Esophagus muscularis mucosa (tissue), 4 donors: ENCODE data around the gene UBAP1L. TPM values are rescaled to one million over a fixed set of nuclear protein-coding genes. Genes with fewer than 3 reads are reported as not detected.
A peak's percentile ranks its signal among the peaks of the same experiment; 100 is the strongest.
"Not testable (repeated sequence)": the region's sequence is repeated elsewhere in the genome, so short reads cannot be mapped to it uniquely, and the experiment has no call there.

Source experiments
- DNase-seq: peaks from one replicate; pipeline ENCODE4 v3.0.0-alpha.2; 2017; ENCODE audit errors: extremely low spot score
- H3K27ac ChIP-seq, 4 donors: fragments of 200-600 bp; sonication (generic); replicated peaks in 1 of 4; 1 replicate in 3 of 4; 2 replicates in 1 of 4; pipeline ENCODE4 v1.5.1; 2016 to 2019; ENCODE audit warnings: mild to moderate bottlenecking in 1 of 4
- H3K27me3 ChIP-seq, 4 donors: fragments of 200-600 bp; sonication (generic); one replicate each; pipeline versions ENCODE4 v1.5.1 to v1.6.0; 2016 to 2019
- H3K36me3 ChIP-seq, 4 donors: fragments of 200-600 bp; sonication (generic); one replicate each; pipeline ENCODE4 v1.5.1; 2016 to 2019
- H3K4me1 ChIP-seq, 4 donors: fragments of 200-600 bp; sonication (generic); one replicate each; pipeline ENCODE4 v1.5.1; 2016 to 2019
- H3K4me3 ChIP-seq, 4 donors: fragments of 200-600 bp; sonication (generic); 1 replicate in 2 of 4; 2 replicates in 2 of 4; pipeline ENCODE4 v1.5.1; 2016 to 2019; ENCODE audit warnings: mild to moderate bottlenecking in 4 of 4, moderate library complexity in 1 of 4
- H3K9me3 ChIP-seq, 4 donors: fragments of 200-600 bp; sonication (generic); 1 replicate in 3 of 4; 2 replicates in 1 of 4; pipeline ENCODE4 v1.5.1; 2016 to 2019
- CTCF ChIP-seq, 3 experiments: fragments of 200-600 bp in 2 of 3; fragments of 450-650 bp in 1 of 3; sonication (generic) in 2 of 3; IDR thresholded peaks; one replicate each; pipeline ENCODE4 v1.5.1; 2017 to 2019; ENCODE audit warnings: antibody characterized with exemption in 3 of 3, mild to moderate bottlenecking in 2 of 3, moderate library complexity in 1 of 3
- EP300 ChIP-seq: sonication (generic); formaldehyde crosslinking; IDR thresholded peaks from one replicate; pipeline ENCODE4 v1.6.1; 2017; ENCODE audit warnings: antibody characterized with exemption
- POLR2A ChIP-seq: fragments of 450-650 bp; IDR thresholded peaks from one replicate; pipeline ENCODE4 v1.6.1; 2017; ENCODE audit warnings: antibody characterized with exemption, moderate library complexity, mild to moderate bottlenecking, low read depth
- POLR2AphosphoS5 ChIP-seq, 2 donors: sonication (generic); formaldehyde crosslinking; IDR thresholded peaks; one replicate each; pipeline ENCODE4 v1.6.1; 2017; ENCODE audit warnings: antibody characterized with exemption in 2 of 2
- WGBS: methylation state at CpG from one replicate; pipeline ENCODE4 v1.1.5; 2018; 5-methylcytosine and 5-hydroxymethylcytosine counted together
- intact Hi-C: fragments of 100-400 bp; cut with DNase I; formaldehyde crosslinking; loops from one replicate; pipeline ENCODE4 v1.15.1; 2023
- total RNA-seq, 4 donors: library from RNA; depleted of rRNA; stranded (reverse); fragments of >200 nt; gene quantifications; one replicate each; pipeline versions ENCODE4 v1.1.0 to v1.2.1, GENCODE V29; 2016

The UBAP1L gene
- total RNA-seq, 4 donors from 2014 or later = 1.2 to 7.5 (median 2.2) TPM

- no peak overlapping the region for H3K27ac ChIP-seq
- H3K36me3 ChIP-seq = peaks cover 9 to 78% (median 61%) of the 10 kb centered on the region in 4 donors
- DNase-seq = no peak
- H3K4me3 ChIP-seq = no peak overlapping the region
- H3K9me3 ChIP-seq = no peaks in the 10 kb centered on the region
- intact Hi-C loops = loop anchor here (2.0 kb wide), 1 partner anchor 47 kb away; no protein-coding TSS in a partner anchor
- peaks cover 0 to 20% (median 20%) of the 10 kb centered on the region in 4 donors for H3K4me1 ChIP-seq
- WGBS = 81% methylated on average over 39 of the region's 75 CpGs
- TF ChIP-seq POLR2AphosphoS5 (IDR thresholded peaks at IDR 0.05) = no peak
- TF ChIP-seq CTCF (IDR thresholded peaks at IDR 0.05) = no peak
- no peak for TF ChIP-seq POLR2A
- TF ChIP-seq EP300 = no peak
- no peaks in the 10 kb centered on the region for H3K27me3 ChIP-seq
Observed at GRCh38 chr15:65101891-65102708, 12.9 kb downstream of the UBAP1L start.

DNA sequence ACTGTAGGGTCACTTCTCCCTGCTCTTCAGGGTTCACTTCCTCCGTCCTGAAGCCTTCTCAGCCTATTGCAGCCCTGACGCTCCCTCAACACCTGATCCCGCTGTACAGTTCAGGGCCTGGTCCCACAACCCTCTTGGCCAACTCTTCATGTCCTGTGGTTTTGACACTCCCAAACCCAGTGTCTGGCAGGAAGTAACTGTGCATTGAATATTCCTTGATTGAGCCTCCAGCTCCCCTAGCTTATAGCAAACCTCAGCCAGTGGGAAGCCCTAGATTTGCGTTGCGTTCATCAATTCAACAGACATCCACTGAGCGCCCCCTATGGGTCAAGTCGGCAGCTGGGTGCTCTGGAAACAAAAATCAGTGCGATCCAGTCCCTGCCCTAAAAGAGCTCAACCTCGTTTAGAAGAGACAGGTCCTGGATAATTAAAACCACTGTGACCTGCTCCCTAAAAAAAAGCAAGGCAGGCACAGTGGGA lies 13.5 kb downstream of the UBAP1L start:
- WGBS = 38% methylated on average over 8 of the region's 9 CpGs
- H3K36me3 ChIP-seq = peaks cover 9 to 82% (median 64%) of the 10 kb centered on the region in 4 donors
- H3K9me3 ChIP-seq = no peaks in the 10 kb centered on the region
- intact Hi-C loops = loop anchor here (2.0 kb wide), 1 partner anchor 47 kb away; no protein-coding TSS in a partner anchor
- H3K27me3 ChIP-seq = no peaks in the 10 kb centered on the region
- DNase-seq = no peak
- no peak overlapping the region for H3K4me3 ChIP-seq
- TF ChIP-seq EP300 (no peak), CTCF (IDR thresholded peaks at IDR 0.05) (peak; percentile 79 to 89 (median 88)), POLR2AphosphoS5 (IDR thresholded peaks at IDR 0.05) (no peak), POLR2A (no peak)
- H3K4me1 ChIP-seq = peaks cover 0 to 27% (median 27%) of the 10 kb centered on the region in 4 donors
- H3K27ac ChIP-seq = peak overlapping the region in 2 of 4 donors; percentile 16 to 23

GRCh38 chr15:65100442-65100841 lies 14.6 kb downstream of the UBAP1L start:
- 86% methylated on average over 7 of the region's 7 CpGs for WGBS
- H3K36me3 ChIP-seq = peaks cover 9 to 73% (median 56%) of the 10 kb centered on the region in 4 donors
- intact Hi-C loops = loop anchor here (2.0 kb wide), 1 partner anchor 46 kb away; no protein-coding TSS in a partner anchor
- H3K4me1 ChIP-seq = peaks cover 0 to 37% (median 37%) of the 10 kb centered on the region in 4 donors
- DNase-seq = no peak
- TF ChIP-seq CTCF (IDR thresholded peaks at IDR 0.05) (no peak), POLR2AphosphoS5 (IDR thresholded peaks at IDR 0.05) (no peak), POLR2A (no peak), EP300 (no peak)
- no peaks in the 10 kb centered on the region for H3K27me3 ChIP-seq
- no peaks in the 10 kb centered on the region for H3K9me3 ChIP-seq
- H3K4me3 ChIP-seq = no peak overlapping the region
- H3K27ac ChIP-seq = no peak overlapping the region

- intact Hi-C loops = loop anchor here (2.0 kb wide), 1 partner anchor 45 kb away; no protein-coding TSS in a partner anchor
- not testable (repeated sequence) for H3K27ac ChIP-seq, H3K27me3 ChIP-seq, H3K4me3 ChIP-seq, H3K9me3 ChIP-seq, DNase-seq
- Histone ChIP-seq H3K4me1 (peaks cover 2 to 43% (median 43%) of the 10 kb centered on the region in 4 donors), H3K36me3 (peaks cover 9 to 67% (median 50%) of the 10 kb centered on the region in 4 donors)
- 90% methylated on average over 10 of the region's 10 CpGs for WGBS
Observed at GRCh38 chr15:65099801-65100200, 15.2 kb downstream of the UBAP1L start.

GRCh38 chr15:65099336-65099735 lies 15.7 kb downstream of the UBAP1L start:
- no peak for TF ChIP-seq POLR2A
- no peak for TF ChIP-seq CTCF (IDR thresholded peaks at IDR 0.05)
- no peak for TF ChIP-seq POLR2AphosphoS5 (IDR thresholded peaks at IDR 0.05)
- no peak for TF ChIP-seq EP300
- Histone ChIP-seq H3K27me3 (no peaks in the 10 kb centered on the region), H3K27ac (no peak overlapping the region), H3K4me3 (no peak overlapping the region), H3K4me1 (peaks cover 7 to 48% (median 48%) of the 10 kb centered on the region in 4 donors), H3K36me3 (peaks cover 9 to 62% (median 47%) of the 10 kb centered on the region in 4 donors), H3K9me3 (no peaks in the 10 kb centered on the region)
- WGBS = 75% methylated on average over 1 of the region's 5 CpGs
- DNase-seq = no peak
- intact Hi-C loops = no loop called here
